Measurements from ENCODE around the gene PRTN3.
"Not testable (repeated sequence)": the region's sequence is repeated elsewhere in the genome, so short reads cannot be mapped to it uniquely, and the experiment has no call there.

Gene PRTN3

GRCh38 chr19:849195-849594 is 8.4 kb downstream of the PRTN3 start:
- DNase-seq, result not testable (repeated sequence)

- DNase-seq, result no peak
Measured at GRCh38 chr19:850221-850978, 9.6 kb downstream of the PRTN3 start.

- no peak for DNase-seq
Measured at GRCh38 chr19:850979-851335, 10.2 kb downstream of the PRTN3 start.

- DNase-seq, result no peak
Measured at GRCh38 chr19:852136-853013, 11.6 kb downstream of the PRTN3 start, which contains the start of gene ELANE. Gene ELANE, plus strand, starts transcription at chr19:852303. Its CDS starts 26 bp downstream, at chr19:852329.

GRCh38 chr19:853014-853585 is 12.3 kb downstream of the PRTN3 start:
- DNase-seq, result no peak

GRCh38 chr19:853614-854220 is 12.9 kb downstream of the PRTN3 start:
- DNase-seq, result not testable (repeated sequence)

- no peak for DNase-seq
Measured at GRCh38 chr19:854549-854948, 13.8 kb downstream of the PRTN3 start.

- no peak for DNase-seq
Measured at GRCh38 chr19:855142-855541, 14.3 kb downstream of the PRTN3 start.

- no peak for DNase-seq
Measured at GRCh38 chr19:855566-856120, 14.8 kb downstream of the PRTN3 start.

- no peak for DNase-seq
Measured at GRCh38 chr19:858284-858683, 17.5 kb downstream of the PRTN3 start.

GRCh38 chr19:858868-859843 is 18.4 kb downstream of the PRTN3 start, which contains the start of gene CFD:
Gene CFD, plus strand, starts transcription at chr19:859664. Its CDS starts 26 bp downstream, at chr19:859690.
- no peak for DNase-seq

- DNase-seq, result no peak
Measured at GRCh38 chr19:861141-861755, 20.4 kb downstream of the PRTN3 start.

GRCh38 chr19:861756-862580 is 21.2 kb downstream of the PRTN3 start:
- DNase-seq, result peak; percentile 76

GRCh38 chr19:862581-863314 is 21.9 kb downstream of the PRTN3 start:
- DNase-seq, result peak; percentile 83

- DNase-seq, result peak; percentile 29
Measured at GRCh38 chr19:863315-863620, 22.5 kb downstream of the PRTN3 start.

- no peak for DNase-seq
Measured at GRCh38 chr19:866769-867300, 26.0 kb downstream of the PRTN3 start.

GRCh38 chr19:867301-867793 is 26.5 kb downstream of the PRTN3 start:
- DNase-seq, result no peak

- DNase-seq, result no peak
Measured at GRCh38 chr19:867855-868457, 27.2 kb downstream of the PRTN3 start.
